HepG2 (cell line): ENCODE data around the gene LRRC74B. TPM values are rescaled to one million over a fixed set of nuclear protein-coding genes. Genes with fewer than 3 reads are reported as not detected.
"Not testable (repeated sequence)": the region's sequence is repeated elsewhere in the genome, so short reads cannot be mapped to it uniquely, and the experiment has no call there.

Experiments used
- ATAC-seq: fragments of 200-7000 bp; cut with Tn5 transposase; 3 replicates; pipeline ENCODE4 v1.9.1; 2020; ENCODE audit warnings: mild to moderate bottlenecking, moderate library complexity
- BruUV-seq: library from RNA; stranded (reverse); fragments of 400-500 nt; replicated peaks from 2 replicates; lab custom pipeline; 2021; lab: Mats Ljungman, UMichigan
- CTCF ChIA-PET: fragments of 300-600 bp; formaldehyde crosslinking; extraction: SDS; loops from one replicate; lab custom pipeline; 2021; ENCODE audit warnings: low total read pairs, inconsistent platforms, low intra/inter-chr PET ratio; lab: Yijun Ruan, JAX
- POLR2A ChIA-PET: fragments of 350-600 bp; sonication (Branson Sonifier 250); formaldehyde crosslinking; loops from one replicate; lab custom pipeline; 2020; ENCODE audit warnings: antibody characterized with exemption, inconsistent platforms; lab: Yijun Ruan, JAX
- DNase-seq: peaks from one replicate; pipeline ENCODE4 v3.0.0-alpha.2; 2015; ENCODE audit warnings: low spot score
- FAIRE-seq: peaks from 3 replicates; lab custom pipeline; 2011; peaks lifted over from hg19 to GRCh38; lab: Jason Lieb, UNC
- H2AFZ ChIP-seq: one replicate; pipeline ENCODE4 v1.6.1; 2011; ENCODE audit warnings: low read length, inconsistent platforms
- H3K27ac ChIP-seq: fragments of 300-600 bp; 3 replicates; pipeline ENCODE4 v1.8.0; 2011; ENCODE audit warnings: mixed run types, mild to moderate bottlenecking, mixed read lengths, low read length, inconsistent platforms; ENCODE audit not compliant: insufficient read depth; ENCODE audit errors: extremely low read length
- H3K27me3 ChIP-seq, 2 experiments: fragments of 200-600 bp in 1 of 2; 2 replicates in 1 of 2; 3 replicates in 1 of 2; pipeline versions ENCODE4 v1.6.0 to v1.8.0; 2011; ENCODE audit warnings: low read length in 2 of 2, mild to moderate bottlenecking in 2 of 2, moderate library complexity in 2 of 2, inconsistent platforms in 1 of 2; ENCODE audit not compliant: insufficient read depth in 2 of 2, control insufficient read depth in 1 of 2
- H3K36me3 ChIP-seq, 2 experiments: fragments of 200-600 bp in 1 of 2; replicated peaks in 1 of 2; 2 replicates in 1 of 2; 3 replicates in 1 of 2; pipeline versions ENCODE4 v1.5.1 to v1.8.0; 2011; ENCODE audit warnings: low read length in 2 of 2, inconsistent platforms in 1 of 2; ENCODE audit not compliant: insufficient read depth in 2 of 2, control insufficient read depth in 1 of 2
- H3K4me1 ChIP-seq: 2 replicates; pipeline ENCODE4 v1.5.1; 2012; ENCODE audit warnings: low read length, inconsistent platforms; ENCODE audit not compliant: insufficient read depth
- H3K4me2 ChIP-seq: 2 replicates; pipeline ENCODE4 v1.6.0; 2011; ENCODE audit warnings: low read depth, low read length, inconsistent platforms
- H3K4me3 ChIP-seq, 3 experiments: fragments of 200-600 bp in 1 of 3; sonication (generic), shearing (Covaris generic) in 1 of 3; replicated peaks in 1 of 3; 2 replicates each; pipeline ENCODE4 v1.5.1; 2011 to 2016; ENCODE audit warnings: low read length in 3 of 3, inconsistent platforms in 2 of 3, low read depth in 2 of 3, mild to moderate bottlenecking in 2 of 3, control low read depth in 1 of 3, mixed read lengths in 1 of 3; ENCODE audit not compliant: insufficient read depth in 1 of 3
- H3K79me2 ChIP-seq: one replicate; pipeline ENCODE4 v1.6.1; 2011; ENCODE audit warnings: low read length, inconsistent platforms; ENCODE audit not compliant: insufficient read depth
- H3K9ac ChIP-seq: 2 replicates; pipeline ENCODE4 v1.6.0; 2011; ENCODE audit warnings: mild to moderate bottlenecking, low read depth, low read length, inconsistent platforms; ENCODE audit not compliant: insufficient read depth
- H3K9me3 ChIP-seq: 2 replicates; pipeline ENCODE4 v1.5.1; 2012; ENCODE audit warnings: mild to moderate bottlenecking, low read length
- H4K20me1 ChIP-seq: 2 replicates; pipeline ENCODE4 v1.6.0; 2011; ENCODE audit warnings: inconsistent platforms, mild to moderate bottlenecking, low read length, moderate library complexity; ENCODE audit not compliant: insufficient read depth
- CENPT ChIP-seq: sonication (generic); formaldehyde crosslinking; IDR thresholded peaks from 2 replicates; pipeline ENCODE4 v1.8.0; 2022; ENCODE audit warnings: low read depth, mild to moderate bottlenecking, moderate library complexity, missing genetic modification reagents
- HDAC2 ChIP-seq: sonication (generic); formaldehyde crosslinking; IDR thresholded peaks from 2 replicates; pipeline ENCODE4 v1.4.0; 2020; ENCODE audit warnings: missing genetic modification reagents
- MAFK ChIP-seq, 2 experiments: IDR thresholded peaks in 1 of 2; conservative IDR thresholded peaks in 1 of 2; 2 replicates each; pipeline ENCODE4 v1.6.1; 2011; ENCODE audit warnings: improper control_type of control experiment in 2 of 2, low read length in 2 of 2
- MLLT10 ChIP-seq: sonication (generic); formaldehyde crosslinking; IDR thresholded peaks from 2 replicates; pipeline ENCODE4 v1.4.0; 2020; ENCODE audit warnings: missing genetic modification reagents
- PBX2 ChIP-seq: IDR thresholded peaks from 2 replicates; pipeline ENCODE4 v1.6.1; 2016; ENCODE audit warnings: control low read depth
- RBM22 ChIP-seq: fragments of 200-400 bp; formaldehyde crosslinking; optimal IDR thresholded peaks from 2 replicates; pipeline ENCODE3; 2017; ENCODE audit warnings: mild to moderate bottlenecking, low read length, moderate library complexity
- RBM39 ChIP-seq: fragments of 200-400 bp; formaldehyde crosslinking; IDR thresholded peaks from one replicate; pipeline ENCODE4 v1.6.1; 2018; ENCODE audit warnings: antibody characterized with exemption, mild to moderate bottlenecking, low read depth, low read length; ENCODE audit not compliant: poor library complexity, severe bottlenecking
- SALL1 ChIP-seq: sonication (generic); formaldehyde crosslinking; IDR thresholded peaks from 2 replicates; pipeline ENCODE4 v1.8.0; 2022; ENCODE audit warnings: mild to moderate bottlenecking, missing genetic modification reagents
- SETDB1 ChIP-seq: sonication (generic); formaldehyde crosslinking; IDR thresholded peaks from 2 replicates; pipeline ENCODE4 v1.5.1; 2020; ENCODE audit warnings: missing genetic modification reagents, mild to moderate bottlenecking, borderline replicate concordance
- SNRNP70 ChIP-seq: fragments of 200-400 bp; formaldehyde crosslinking; IDR thresholded peaks from 2 replicates; pipeline ENCODE4 v1.6.1; 2017; ENCODE audit warnings: mild to moderate bottlenecking, low read depth, low read length, moderate library complexity
- ZNF749 ChIP-seq: sonication (generic); formaldehyde crosslinking; IDR thresholded peaks from 2 replicates; pipeline ENCODE4 v1.8.0; 2022; ENCODE audit warnings: mild to moderate bottlenecking, missing genetic modification reagents, moderate library complexity, borderline replicate concordance
- WGBS: methylation state at CpG from one replicate; pipeline ENCODE4 v1.1.6; 2017; ENCODE audit warnings: low lambda C conversion rate; 5-methylcytosine and 5-hydroxymethylcytosine counted together
- in situ Hi-C: cut with HindIII; loops from 2 replicates; pipeline ENCODE4 v1.10.0; 2017; ENCODE audit warnings: low pct_unique_long_range_greater_than_20kb; ENCODE audit not compliant: extremely low pct_ligation_motif_present
- intact Hi-C: fragments of 100-400 bp; cut with micrococcal nuclease; formaldehyde crosslinking; loops from one replicate; pipeline ENCODE4 v1.10.0; 2022; ENCODE audit not compliant: unreplicated experiment
- polyA plus RNA-seq, 8 experiments: library from polyadenylated mRNA; depleted of rRNA in 3 of 8; stranded (reverse) in 7 of 8; unstranded in 1 of 8; fragments of >200 nt; fragmentation: Illumina TruSeq in 4 of 8; extraction: Trizol in 4 of 8; gene quantifications; 2 replicates each; pipeline versions ENCODE4 v1.2.1 to v1.2.3, GENCODE V29; 2011 to 2016; ENCODE audit warnings: low read depth in 4 of 8, missing spikeins in 1 of 8, mixed read lengths in 1 of 8; ENCODE audit not compliant: insufficient read depth in 1 of 8
- total RNA-seq, 5 experiments: library from RNA; depleted of rRNA; stranded (reverse); fragments of >200 nt; fragmentation: Illumina TruSeq; extraction: Trizol; gene quantifications; 2 replicates each; pipeline ENCODE4 v1.2.3, GENCODE V29; 2016; ENCODE audit warnings: low read depth in 1 of 5
- TF ChIP-seq, protein P1 (sequence below): sonication (generic); formaldehyde crosslinking; IDR thresholded peaks from 2 replicates; pipeline ENCODE4 v1.5.0; 2020; ENCODE audit warnings: mild to moderate bottlenecking, missing genetic modification reagents, moderate library complexity

Gene LRRC74B
- total and polyA plus RNA-seq, 2 of the 13 experiments (the other 11 are each of a cell fraction or from before 2014, with no cell fraction given): not detected

GRCh38 chr22:21003782-21004181 lies 42.0 kb upstream of the LRRC74B start (continued):
- peak; percentile 33; the same call in 1 of the 2 replicates for TF ChIP-seq SALL1 (CRISPR knock-in tag)
- no peak for TF ChIP-seq RBM39
- no peak for TF ChIP-seq RBM22
- TF ChIP-seq MAFK (conservative IDR thresholded peaks at IDR 0.05 in 1 of 2, IDR thresholded peaks at IDR 0.05 in 1 of 2; ENCODE audit: low read length in 2 of 2): no peak
- TF ChIP-seq PBX2 (CRISPR knock-in tag): no peak
- no peak for TF ChIP-seq ZNF749 (CRISPR knock-in tag)
- TF ChIP-seq, protein P1, sequence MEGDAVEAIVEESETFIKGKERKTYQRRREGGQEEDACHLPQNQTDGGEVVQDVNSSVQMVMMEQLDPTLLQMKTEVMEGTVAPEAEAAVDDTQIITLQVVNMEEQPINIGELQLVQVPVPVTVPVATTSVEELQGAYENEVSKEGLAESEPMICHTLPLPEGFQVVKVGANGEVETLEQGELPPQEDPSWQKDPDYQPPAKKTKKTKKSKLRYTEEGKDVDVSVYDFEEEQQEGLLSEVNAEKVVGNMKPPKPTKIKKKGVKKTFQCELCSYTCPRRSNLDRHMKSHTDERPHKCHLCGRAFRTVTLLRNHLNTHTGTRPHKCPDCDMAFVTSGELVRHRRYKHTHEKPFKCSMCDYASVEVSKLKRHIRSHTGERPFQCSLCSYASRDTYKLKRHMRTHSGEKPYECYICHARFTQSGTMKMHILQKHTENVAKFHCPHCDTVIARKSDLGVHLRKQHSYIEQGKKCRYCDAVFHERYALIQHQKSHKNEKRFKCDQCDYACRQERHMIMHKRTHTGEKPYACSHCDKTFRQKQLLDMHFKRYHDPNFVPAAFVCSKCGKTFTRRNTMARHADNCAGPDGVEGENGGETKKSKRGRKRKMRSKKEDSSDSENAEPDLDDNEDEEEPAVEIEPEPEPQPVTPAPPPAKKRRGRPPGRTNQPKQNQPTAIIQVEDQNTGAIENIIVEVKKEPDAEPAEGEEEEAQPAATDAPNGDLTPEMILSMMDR: 0 out of 2 replicates have a peak, but pooled peaks have one; percentile 5
- TF ChIP-seq CENPT: no peak
- TF ChIP-seq SNRNP70: no peak
- no peak for TF ChIP-seq MLLT10
- TF ChIP-seq HDAC2 (CRISPR knock-in tag): no peak
- no peak for TF ChIP-seq SETDB1

DNA sequence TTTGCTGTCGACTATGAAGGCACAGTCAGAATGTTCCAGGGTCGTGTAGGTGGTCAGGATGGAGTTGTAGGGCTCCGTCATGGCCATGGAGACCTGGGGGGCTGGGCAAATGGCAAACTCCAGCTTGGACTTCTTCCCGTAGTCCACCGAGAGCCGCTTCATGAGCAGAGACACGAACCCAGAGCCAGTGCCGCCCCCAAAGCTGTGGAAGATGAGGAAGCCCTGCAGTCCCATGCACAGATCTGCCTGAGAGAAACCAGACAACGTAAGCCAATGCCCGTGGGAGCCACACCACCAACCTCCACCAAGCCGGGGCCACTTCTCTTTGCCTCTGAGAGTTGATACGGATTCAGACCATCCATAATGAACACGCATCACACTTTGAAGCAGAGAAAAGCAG lies 36.5 kb upstream of the LRRC74B start:
- not testable (repeated sequence) for BruUV-seq, DNase-seq
- 57% methylated on average over 5 of the region's 13 CpGs for WGBS

More for the DNA sequence above, 36.5 kb upstream of the LRRC74B start:
- FAIRE-seq, H3K9me3 ChIP-seq, CTCF ChIA-PET, H3K27me3 ChIP-seq, intact Hi-C loops, H2AFZ ChIP-seq, H3K9ac ChIP-seq, H3K79me2 ChIP-seq, POLR2A ChIA-PET, H3K36me3 ChIP-seq, H3K27ac ChIP-seq, H4K20me1 ChIP-seq, H3K4me2 ChIP-seq, H3K4me3 ChIP-seq, ATAC-seq, in situ Hi-C loops: not testable (repeated sequence)
- H3K4me1 ChIP-seq: peaks cover 14% of the 10 kb centered on the region
